Central memory CD4-positive, alpha-beta T cell (primary cell): Measurements from ENCODE around the gene TUB.

ENCODE experiments used
- DNase-seq: peaks from one replicate; pipeline ENCODE4 v3.0.0; 2022

Gene TUB

DNA sequence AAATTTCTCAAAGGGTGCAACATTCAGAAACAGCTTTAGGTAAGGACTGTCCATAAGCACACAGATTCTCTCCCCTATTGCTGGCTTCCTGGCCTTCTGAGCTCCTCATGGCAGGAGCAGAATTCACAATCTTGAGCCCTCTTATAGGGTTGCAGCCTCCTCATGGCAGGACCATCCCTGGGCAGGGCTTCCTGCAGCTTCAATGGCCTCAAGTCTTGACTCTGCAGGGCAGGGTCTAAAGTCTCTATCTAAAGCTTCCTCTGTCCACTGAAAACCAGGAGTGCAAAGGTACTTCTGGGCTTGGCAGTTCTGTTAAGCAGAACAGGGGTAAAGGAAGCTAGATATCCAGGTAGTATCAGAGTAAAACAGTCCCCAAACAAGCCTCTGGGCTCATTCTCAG, 28.7 kb downstream of the TUB start:
- DNase-seq = no peak

- DNase-seq = no peak
Observed at GRCh38 chr11:8110396-8110795, 29.4 kb downstream of the TUB start.

DNA sequence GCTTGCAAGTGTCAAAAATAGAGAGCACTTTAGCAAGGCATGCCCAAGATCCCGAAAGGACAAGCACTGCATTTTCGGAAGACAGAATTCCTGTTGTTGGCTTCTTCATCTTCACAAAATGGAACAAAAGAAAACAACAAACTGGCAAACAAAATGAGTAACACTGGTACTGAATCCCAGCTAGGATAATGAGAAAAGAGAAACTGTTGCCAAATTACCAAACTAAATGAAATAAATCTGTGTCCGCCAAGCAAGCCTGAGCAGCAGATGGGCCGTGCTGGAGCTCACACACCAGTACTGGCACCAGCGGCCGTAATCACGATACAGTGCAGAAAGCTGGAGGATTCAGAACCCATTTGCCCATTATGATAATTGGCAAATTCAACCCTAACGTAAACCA, 30.6 kb downstream of the TUB start:
- DNase-seq = no peak

DNA sequence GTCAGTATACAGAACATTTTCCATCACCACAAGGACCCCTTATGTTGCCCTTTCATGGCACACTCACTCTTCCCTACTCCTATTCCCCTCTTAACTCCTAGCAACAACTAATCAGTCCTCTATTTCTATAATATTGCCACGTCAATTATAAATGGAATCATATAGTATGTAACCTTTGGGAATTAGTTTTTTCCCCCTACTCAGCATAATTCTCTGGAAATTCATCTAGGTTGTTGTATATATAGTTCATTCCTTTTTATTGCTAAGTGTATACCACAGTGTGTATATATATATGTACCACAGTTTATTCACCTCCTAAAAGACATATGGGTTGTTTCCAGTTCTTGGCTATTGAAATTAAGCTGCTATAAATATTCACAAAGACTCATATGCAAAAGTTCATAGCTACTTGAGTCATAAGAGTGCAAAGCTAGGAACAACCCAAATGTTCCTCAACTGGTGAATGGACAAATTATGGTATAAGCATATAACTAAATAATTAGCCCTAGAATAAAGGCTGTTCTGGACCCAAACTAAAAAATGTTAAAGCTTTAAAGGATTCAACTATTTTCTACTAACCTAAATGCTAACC, 41.3 kb downstream of the TUB start:
- no peak for DNase-seq

- DNase-seq = no peak
Observed at GRCh38 chr11:8126649-8127289, 45.8 kb downstream of the TUB start.

- no peak for DNase-seq
Observed at GRCh38 chr11:8127447-8127846, 46.4 kb downstream of the TUB start.

DNA sequence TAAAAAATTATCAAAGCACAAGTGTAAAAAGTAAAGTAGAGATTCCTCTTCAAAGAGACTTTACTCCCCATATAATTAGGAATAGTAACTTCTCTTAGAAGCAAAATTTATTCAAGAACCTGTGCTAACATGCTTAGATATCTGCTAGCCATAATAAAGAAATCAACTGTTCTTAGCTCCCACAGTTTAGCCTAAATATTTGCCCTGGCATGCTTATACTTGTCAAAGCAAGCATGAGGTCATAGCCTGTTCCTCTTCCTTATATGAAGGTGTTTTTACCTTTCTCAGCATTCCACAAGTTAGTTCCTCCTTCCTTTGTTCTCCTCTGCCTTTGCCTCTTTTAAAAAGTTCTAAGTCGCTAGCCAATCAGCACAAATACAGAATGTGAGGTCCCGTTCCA, 57.5 kb downstream of the TUB start:
- no peak for DNase-seq

DNA sequence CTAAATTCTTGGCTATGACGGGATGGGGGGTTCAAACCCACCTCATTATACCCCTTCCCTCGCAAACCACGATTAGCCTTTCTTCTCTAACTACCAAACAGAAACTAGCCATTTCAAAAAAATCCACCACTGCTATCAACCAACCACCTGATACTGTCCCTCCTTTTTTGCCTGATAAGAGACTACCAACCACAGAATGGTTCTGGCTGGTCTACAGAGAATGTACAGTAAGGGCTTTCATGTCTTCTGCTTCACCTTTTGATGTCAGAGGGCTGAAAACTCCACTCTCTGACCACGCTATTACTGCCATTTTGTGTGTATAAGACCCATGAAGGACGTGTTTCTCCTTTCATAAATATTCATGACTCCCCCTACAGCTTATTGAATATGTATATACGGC, 68.7 kb downstream of the TUB start:
- DNase-seq = no peak
